ENCODE measurements around the gene SLC8A3. TPM values are rescaled to one million over a fixed set of nuclear protein-coding genes. Genes with fewer than 3 reads are reported as not detected.

Gene SLC8A3
- total RNA-seq, 3 donors from 2014 or later (not counting 1 experiment from before 2014, with no cell fraction given), result 0.30 to 0.56 (median 0.32) TPM

GRCh38 chr14:70033561-70033960 lies 155.2 kb downstream of the SLC8A3 start:
- no peak for DNase-seq
- Histone ChIP-seq H3K36me3 (ENCODE audit: control insufficient read depth, insufficient read depth, low read length) (no peaks in the 10 kb centered on the region), H3K9me3 (ENCODE audit: control insufficient read depth, insufficient read depth, low read length) (no peaks in the 10 kb centered on the region), H3K4me1 (ENCODE audit: control insufficient read depth, insufficient read depth, low read length) (no peaks in the 10 kb centered on the region), H3K27ac (ENCODE audit: low read length) (no peak overlapping the region), H3K27me3 (ENCODE audit: control insufficient read depth, insufficient read depth, low read length) (no peaks in the 10 kb centered on the region), H3K4me3 (ENCODE audit: low read length) (no peak overlapping the region)
- intact Hi-C loops (cut with micrococcal nuclease), result no loop called here
- Mint-ChIP-seq H3K27ac (no peak overlapping the region), H3K27me3 (ENCODE audit: low read depth in 2 of 2) (peaks cover 6 to 8% of the 10 kb centered on the region in 2 donors), H3K9me3 (no peaks in the 10 kb centered on the region), H3K4me1 (no peaks in the 10 kb centered on the region), H3K36me3 (no peaks in the 10 kb centered on the region), H3K4me3 (no peak overlapping the region)
- TF ChIP-seq, protein P1, sequence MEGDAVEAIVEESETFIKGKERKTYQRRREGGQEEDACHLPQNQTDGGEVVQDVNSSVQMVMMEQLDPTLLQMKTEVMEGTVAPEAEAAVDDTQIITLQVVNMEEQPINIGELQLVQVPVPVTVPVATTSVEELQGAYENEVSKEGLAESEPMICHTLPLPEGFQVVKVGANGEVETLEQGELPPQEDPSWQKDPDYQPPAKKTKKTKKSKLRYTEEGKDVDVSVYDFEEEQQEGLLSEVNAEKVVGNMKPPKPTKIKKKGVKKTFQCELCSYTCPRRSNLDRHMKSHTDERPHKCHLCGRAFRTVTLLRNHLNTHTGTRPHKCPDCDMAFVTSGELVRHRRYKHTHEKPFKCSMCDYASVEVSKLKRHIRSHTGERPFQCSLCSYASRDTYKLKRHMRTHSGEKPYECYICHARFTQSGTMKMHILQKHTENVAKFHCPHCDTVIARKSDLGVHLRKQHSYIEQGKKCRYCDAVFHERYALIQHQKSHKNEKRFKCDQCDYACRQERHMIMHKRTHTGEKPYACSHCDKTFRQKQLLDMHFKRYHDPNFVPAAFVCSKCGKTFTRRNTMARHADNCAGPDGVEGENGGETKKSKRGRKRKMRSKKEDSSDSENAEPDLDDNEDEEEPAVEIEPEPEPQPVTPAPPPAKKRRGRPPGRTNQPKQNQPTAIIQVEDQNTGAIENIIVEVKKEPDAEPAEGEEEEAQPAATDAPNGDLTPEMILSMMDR (IDR thresholded peaks at IDR 0.05), result no peak
- ATAC-seq, result no peak
- 87% methylated on average over 2 of the region's 2 CpGs for WGBS (ENCODE audit: insufficient coverage)

DNA sequence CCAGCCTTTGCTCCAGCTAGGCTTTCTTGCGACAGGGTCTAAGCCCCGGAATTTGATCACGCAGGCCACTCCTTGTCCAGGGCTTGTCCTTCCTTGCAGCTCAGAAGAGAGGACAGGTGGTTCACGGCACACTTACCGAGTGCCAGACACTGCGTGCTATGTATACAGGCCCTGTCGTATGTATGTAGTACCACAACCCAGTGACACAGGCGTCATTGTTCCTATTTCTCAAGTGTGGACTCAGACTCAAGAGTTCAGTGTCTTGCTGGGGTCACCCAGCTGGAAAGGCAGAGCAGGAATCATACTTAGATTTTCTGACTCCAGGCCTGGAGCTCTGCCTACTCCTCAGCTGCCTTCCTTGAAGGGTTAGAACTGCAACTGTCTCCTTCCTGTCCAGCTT lies 155.6 kb downstream of the SLC8A3 start:
- H3K4me3 Mint-ChIP-seq, result no peak overlapping the region
- H3K4me1 Mint-ChIP-seq, result no peaks in the 10 kb centered on the region
- no peaks in the 10 kb centered on the region for H3K36me3 ChIP-seq (ENCODE audit: control insufficient read depth, insufficient read depth, low read length)
- H3K36me3 Mint-ChIP-seq, result no peaks in the 10 kb centered on the region
- H3K9me3 Mint-ChIP-seq, result no peaks in the 10 kb centered on the region
- no peaks in the 10 kb centered on the region for H3K9me3 ChIP-seq (ENCODE audit: control insufficient read depth, insufficient read depth, low read length)
- H3K4me3 ChIP-seq (ENCODE audit: low read length), result no peak overlapping the region
- no peak overlapping the region for H3K27ac Mint-ChIP-seq
- H3K27me3 ChIP-seq (ENCODE audit: control insufficient read depth, insufficient read depth, low read length), result no peaks in the 10 kb centered on the region
- H3K27me3 Mint-ChIP-seq (ENCODE audit: low read depth in 2 of 2), result peaks cover 6% of the 10 kb centered on the region in 2 donors
- intact Hi-C loops (cut with micrococcal nuclease), result no loop called here
- no peak for DNase-seq
- no peak overlapping the region for H3K27ac ChIP-seq (ENCODE audit: low read length)
- ATAC-seq, result no peak
- 91% methylated on average over 8 of the region's 8 CpGs for WGBS (ENCODE audit: insufficient coverage)
- no peaks in the 10 kb centered on the region for H3K4me1 ChIP-seq (ENCODE audit: control insufficient read depth, insufficient read depth, low read length)
- TF ChIP-seq, protein P1 (IDR thresholded peaks at IDR 0.05), result no peak

DNA sequence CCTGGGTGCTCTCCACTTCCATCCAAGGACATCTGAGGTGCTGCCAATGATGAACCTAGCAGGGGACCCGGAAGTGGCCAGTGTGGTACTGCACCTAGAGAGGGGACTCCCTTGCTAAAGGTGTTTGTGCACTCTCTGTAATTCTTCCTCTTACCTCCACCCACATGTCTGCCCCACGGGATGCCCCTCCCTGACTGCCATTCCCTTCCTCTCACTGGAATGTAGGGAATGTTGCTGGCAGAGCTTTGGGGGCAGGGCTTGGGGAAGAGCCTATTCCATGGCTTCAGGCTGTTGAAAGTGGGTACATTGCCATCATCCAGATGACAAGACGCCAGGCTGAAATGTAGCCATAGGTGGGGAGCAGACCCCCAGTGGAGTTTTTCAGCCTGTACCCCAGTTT lies 156.3 kb downstream of the SLC8A3 start:
- Histone ChIP-seq H3K27me3 (ENCODE audit: control insufficient read depth, insufficient read depth, low read length) (no peaks in the 10 kb centered on the region), H3K27ac (ENCODE audit: low read length) (no peak overlapping the region), H3K4me1 (ENCODE audit: control insufficient read depth, insufficient read depth, low read length) (no peaks in the 10 kb centered on the region), H3K36me3 (ENCODE audit: control insufficient read depth, insufficient read depth, low read length) (no peaks in the 10 kb centered on the region), H3K4me3 (ENCODE audit: low read length) (no peak overlapping the region), H3K9me3 (ENCODE audit: control insufficient read depth, insufficient read depth, low read length) (no peaks in the 10 kb centered on the region)
- H3K36me3 Mint-ChIP-seq, result no peaks in the 10 kb centered on the region
- H3K4me3 Mint-ChIP-seq, result no peak overlapping the region
- intact Hi-C loops (cut with micrococcal nuclease), result no loop called here
- WGBS (ENCODE audit: insufficient coverage), result 81% methylated on average over 2 of the region's 3 CpGs
- H3K27ac Mint-ChIP-seq, result no peak overlapping the region
- TF ChIP-seq, protein P1 (IDR thresholded peaks at IDR 0.05), result no peak
- H3K27me3 Mint-ChIP-seq (ENCODE audit: low read depth in 2 of 2), result peaks cover 0 to 2% of the 10 kb centered on the region in 2 donors
- no peak for DNase-seq
- ATAC-seq, result no peak
- H3K4me1 Mint-ChIP-seq, result no peaks in the 10 kb centered on the region
- no peaks in the 10 kb centered on the region for H3K9me3 Mint-ChIP-seq

DNA sequence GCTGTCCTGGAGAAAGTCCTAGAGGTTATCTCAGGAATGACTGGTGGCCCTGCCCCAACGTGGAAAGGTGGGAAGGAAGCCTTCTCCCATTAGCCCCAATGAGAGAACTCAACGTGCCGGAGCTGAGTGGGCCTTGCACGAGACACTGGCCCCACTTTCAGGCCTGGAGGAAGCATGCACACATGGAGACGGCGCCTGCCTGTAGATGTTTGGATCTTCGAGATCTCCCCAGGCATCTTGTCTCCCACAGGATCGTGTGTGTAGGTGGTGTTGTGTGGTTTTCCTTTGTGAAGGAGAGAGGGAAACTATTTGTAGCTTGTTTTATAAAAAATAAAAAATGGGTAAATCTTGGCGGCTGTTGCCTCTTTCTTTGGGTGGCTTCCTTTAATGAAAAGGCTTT lies 156.7 kb downstream of the SLC8A3 start:
- Mint-ChIP-seq H3K27ac (no peak overlapping the region), H3K36me3 (no peaks in the 10 kb centered on the region), H3K4me1 (no peaks in the 10 kb centered on the region), H3K4me3 (no peak overlapping the region), H3K27me3 (ENCODE audit: low read depth in 2 of 2) (peaks cover 0 to 2% of the 10 kb centered on the region in 2 donors), H3K9me3 (no peaks in the 10 kb centered on the region)
- no peaks in the 10 kb centered on the region for H3K36me3 ChIP-seq (ENCODE audit: control insufficient read depth, insufficient read depth, low read length)
- TF ChIP-seq, protein P1 (IDR thresholded peaks at IDR 0.05), result no peak
- no peak overlapping the region for H3K27ac ChIP-seq (ENCODE audit: low read length)
- H3K4me1 ChIP-seq (ENCODE audit: control insufficient read depth, insufficient read depth, low read length), result no peaks in the 10 kb centered on the region
- H3K27me3 ChIP-seq (ENCODE audit: control insufficient read depth, insufficient read depth, low read length), result no peaks in the 10 kb centered on the region
- DNase-seq (no peak), ATAC-seq (no peak)
- H3K4me3 ChIP-seq (ENCODE audit: low read length), result no peak overlapping the region
- WGBS (ENCODE audit: insufficient coverage), result 75% methylated on average over 9 of the region's 9 CpGs
- intact Hi-C loops (cut with micrococcal nuclease), result no loop called here
- H3K9me3 ChIP-seq (ENCODE audit: control insufficient read depth, insufficient read depth, low read length), result no peaks in the 10 kb centered on the region

Measured in natural killer cell (primary cell).